Ovary (tissue), 9 donors: Measurements from ENCODE around the gene LRP1B. TPM values are rescaled to one million over a fixed set of nuclear protein-coding genes. Genes with fewer than 3 reads are reported as not detected.

ENCODE experiments used
- DNase-seq, 5 donors: peaks; one replicate each; pipeline ENCODE4 v3.0.0-alpha.2; 2019 to 2020
- H3K27ac ChIP-seq, 2 donors: fragments of 200-600 bp; one replicate each; pipeline versions ENCODE4 v1.5.1 to v1.8.0; 2019 to 2022
- H3K27me3 ChIP-seq: fragments of 200-600 bp; one replicate; pipeline ENCODE4 v1.8.0; 2022
- H3K36me3 ChIP-seq: fragments of 200-600 bp; sonication (generic); one replicate; pipeline ENCODE4 v1.5.1; 2019
- H3K4me1 ChIP-seq: one replicate; pipeline ENCODE4 v1.8.1; 2013; ENCODE audit warnings: mild to moderate bottlenecking, moderate library complexity; ENCODE audit not compliant: insufficient read depth
- H3K4me3 ChIP-seq: fragments of 200-600 bp; sonication (generic); one replicate; pipeline ENCODE4 v1.5.1; 2017
- H3K9me3 ChIP-seq, 2 donors: fragments of 200-600 bp in 1 of 2; sonication (generic) in 1 of 2; one replicate each; pipeline versions ENCODE4 v1.5.1 to v1.8.1; 2013 to 2019; ENCODE audit warnings: mild to moderate bottlenecking in 1 of 2, moderate library complexity in 1 of 2
- EP300 ChIP-seq: sonication (generic); formaldehyde crosslinking; IDR thresholded peaks from one replicate; pipeline ENCODE4 v1.6.1; 2017; ENCODE audit warnings: antibody characterized with exemption
- POLR2A ChIP-seq: fragments of 450-650 bp; IDR thresholded peaks from one replicate; pipeline ENCODE4 v1.6.1; 2017; ENCODE audit warnings: antibody characterized with exemption, mild to moderate bottlenecking, moderate library complexity
- WGBS, 3 donors: extraction: QIAGEN DNeasy Blood & Tissue Kit in 1 of 3; methylation state at CpG; one replicate each; pipeline versions ENCODE4 v1.1.5 to v1.1.7; 2013 to 2017; 5-methylcytosine and 5-hydroxymethylcytosine counted together
- intact Hi-C, 4 donors: fragments of 100-400 bp; cut with DNase I; formaldehyde crosslinking; loops; one replicate each; pipeline versions ENCODE4 v1.11.0 to v1.15.1; 2022 to 2023
- polyA plus RNA-seq, 2 donors: library from polyadenylated mRNA; stranded (reverse); fragments of 200-250 nt in 1 of 2; fragments of 350-450 nt in 1 of 2; fragmentation: Illumina TruSeq in 1 of 2; extraction: RNeasy Lipid Tissue Mini Kit (QIAGEN cat#74804) in 1 of 2; gene quantifications; one replicate each; pipeline ENCODE4 v1.2.3, GENCODE V29; 2013 to 2014
- total RNA-seq, 7 donors: library from RNA; depleted of rRNA in 2 of 7; stranded (reverse); fragments of >200 nt in 2 of 7; fragmentation: NEBNext Ultra II Directional in 3 of 7; extraction: Animal tissue kit (Norgen Biotek cat#: 25700) in 3 of 7; gene quantifications; one replicate each; pipeline versions ENCODE4 v1.1.0 to v1.2.4, GENCODE V29; 2016 to 2023
- TF ChIP-seq, protein P1 (sequence below), 3 donors: fragments of 450-650 bp in 2 of 3; fragments of 200-600 bp in 1 of 3; IDR thresholded peaks; one replicate each; pipeline versions ENCODE4 v1.5.1 to v1.8.0; 2016 to 2022; ENCODE audit warnings: antibody characterized with exemption in 3 of 3, mild to moderate bottlenecking in 1 of 3
- donor health status: DM: no; HTN: no; CAD: no; lungs with moderate emphysema.
- donor health status: DM: no; HTN: no; CAD: no.
- donor health status: Bipolar disorder and iron deficiency.
- donor health status: DM: yes; HTN: yes; CAD: no.
- donor health status: DM: no; HTN: no; CAD: no.
- donor health status: DM: yes; HTN: yes; CAD: no.

LRP1B gene
- total and polyA plus RNA-seq, 9 donors = 0.08 to 2.6 (median 0.37) TPM

DNA sequence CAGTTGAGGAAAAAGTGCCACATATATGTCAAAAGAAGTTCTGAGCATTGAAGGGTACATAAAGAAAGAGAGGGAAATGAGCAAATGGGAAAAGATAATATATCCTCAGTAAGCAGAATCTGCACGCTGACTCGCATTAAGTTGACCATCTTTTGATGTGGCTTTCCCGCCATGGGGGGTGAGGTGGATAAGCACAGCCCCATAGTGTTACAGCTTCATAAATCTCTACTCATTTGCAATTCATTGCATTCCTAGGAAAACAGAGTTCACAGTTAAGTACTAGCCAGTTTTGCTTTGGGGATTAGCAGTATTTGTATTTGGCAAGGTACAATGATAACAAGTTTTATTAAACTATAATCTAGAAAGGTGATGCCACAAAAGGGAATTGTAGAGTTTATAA is 814.2 kb downstream of the LRP1B start:
- H3K9me3 ChIP-seq = no peaks in the 10 kb centered on the region
- 86 to 91% (median 90%) methylated on average over 3 of the region's 3 CpGs for WGBS, 3 donors
- no peaks in the 10 kb centered on the region for H3K27me3 ChIP-seq
- DNase-seq = no peak
- intact Hi-C loops = no loop called here
- H3K27ac ChIP-seq = no peak overlapping the region
- H3K4me3 ChIP-seq = no peak overlapping the region
- TF ChIP-seq, protein P1, sequence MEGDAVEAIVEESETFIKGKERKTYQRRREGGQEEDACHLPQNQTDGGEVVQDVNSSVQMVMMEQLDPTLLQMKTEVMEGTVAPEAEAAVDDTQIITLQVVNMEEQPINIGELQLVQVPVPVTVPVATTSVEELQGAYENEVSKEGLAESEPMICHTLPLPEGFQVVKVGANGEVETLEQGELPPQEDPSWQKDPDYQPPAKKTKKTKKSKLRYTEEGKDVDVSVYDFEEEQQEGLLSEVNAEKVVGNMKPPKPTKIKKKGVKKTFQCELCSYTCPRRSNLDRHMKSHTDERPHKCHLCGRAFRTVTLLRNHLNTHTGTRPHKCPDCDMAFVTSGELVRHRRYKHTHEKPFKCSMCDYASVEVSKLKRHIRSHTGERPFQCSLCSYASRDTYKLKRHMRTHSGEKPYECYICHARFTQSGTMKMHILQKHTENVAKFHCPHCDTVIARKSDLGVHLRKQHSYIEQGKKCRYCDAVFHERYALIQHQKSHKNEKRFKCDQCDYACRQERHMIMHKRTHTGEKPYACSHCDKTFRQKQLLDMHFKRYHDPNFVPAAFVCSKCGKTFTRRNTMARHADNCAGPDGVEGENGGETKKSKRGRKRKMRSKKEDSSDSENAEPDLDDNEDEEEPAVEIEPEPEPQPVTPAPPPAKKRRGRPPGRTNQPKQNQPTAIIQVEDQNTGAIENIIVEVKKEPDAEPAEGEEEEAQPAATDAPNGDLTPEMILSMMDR (IDR thresholded peaks at IDR 0.05) = no peak
- no peak for TF ChIP-seq EP300
- no peak for TF ChIP-seq POLR2A
- no peaks in the 10 kb centered on the region for H3K4me1 ChIP-seq
- no peaks in the 10 kb centered on the region for H3K36me3 ChIP-seq

DNA sequence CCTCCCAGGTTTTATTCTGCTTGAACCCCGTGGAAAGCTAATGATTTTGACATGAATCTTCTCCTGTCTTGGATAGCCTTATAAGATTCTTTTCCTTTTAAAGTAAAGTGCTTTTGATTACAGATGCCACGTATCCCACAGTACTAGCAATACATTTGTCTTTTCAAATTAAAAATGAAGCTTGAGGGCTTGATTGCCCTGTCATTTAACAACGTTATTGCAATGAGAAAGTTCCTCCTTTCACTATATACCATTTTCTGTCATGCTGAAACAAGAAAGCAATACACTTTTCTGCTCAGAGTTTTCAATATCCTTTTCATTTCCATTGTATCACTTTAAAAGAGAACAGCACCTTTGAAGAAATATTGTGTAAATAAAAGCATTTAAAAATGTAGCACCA is 814.7 kb downstream of the LRP1B start:
- no peak for TF ChIP-seq EP300
- no peak for TF ChIP-seq POLR2A
- TF ChIP-seq, protein P1 (IDR thresholded peaks at IDR 0.05) = no peak
- no peaks in the 10 kb centered on the region for H3K4me1 ChIP-seq
- no peak overlapping the region for H3K4me3 ChIP-seq
- no peak overlapping the region for H3K27ac ChIP-seq
- DNase-seq = no peak
- 71 to 81% (median 80%) methylated on average over 3 of the region's 3 CpGs for WGBS, 3 donors
- H3K27me3 ChIP-seq = no peaks in the 10 kb centered on the region
- H3K36me3 ChIP-seq = no peaks in the 10 kb centered on the region
- intact Hi-C loops = no loop called here
- no peaks in the 10 kb centered on the region for H3K9me3 ChIP-seq

DNA sequence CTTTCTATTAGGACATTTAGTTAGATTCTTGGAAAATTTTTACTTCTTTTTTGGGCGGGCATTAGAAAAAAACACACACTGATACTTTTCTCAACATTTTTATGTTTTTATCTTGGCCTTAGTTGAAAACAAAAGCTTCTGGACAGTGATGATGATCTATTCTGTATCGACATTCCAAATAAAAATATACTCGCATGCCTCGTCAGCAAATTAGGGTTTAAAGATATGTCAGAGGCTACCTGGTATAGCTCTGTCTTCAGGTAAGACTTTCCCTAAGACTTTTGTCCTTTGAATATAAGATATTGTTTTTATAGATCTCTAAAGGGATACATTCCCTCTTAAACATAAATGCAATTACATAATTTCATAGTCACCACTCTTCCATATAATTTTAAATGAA is 816.8 kb downstream of the LRP1B start:
- no peaks in the 10 kb centered on the region for H3K27me3 ChIP-seq
- H3K9me3 ChIP-seq = no peaks in the 10 kb centered on the region
- no peaks in the 10 kb centered on the region for H3K36me3 ChIP-seq
- intact Hi-C loops = no loop called here
- TF ChIP-seq, protein P1 (IDR thresholded peaks at IDR 0.05) = no peak
- TF ChIP-seq EP300 (no peak), POLR2A (no peak)
- no peak for DNase-seq
- H3K27ac ChIP-seq = no peak overlapping the region
- H3K4me3 ChIP-seq = no peak overlapping the region
- 88 to 96% (median 92%) methylated on average over 4 of the region's 4 CpGs for WGBS, 3 donors
- no peaks in the 10 kb centered on the region for H3K4me1 ChIP-seq

DNA sequence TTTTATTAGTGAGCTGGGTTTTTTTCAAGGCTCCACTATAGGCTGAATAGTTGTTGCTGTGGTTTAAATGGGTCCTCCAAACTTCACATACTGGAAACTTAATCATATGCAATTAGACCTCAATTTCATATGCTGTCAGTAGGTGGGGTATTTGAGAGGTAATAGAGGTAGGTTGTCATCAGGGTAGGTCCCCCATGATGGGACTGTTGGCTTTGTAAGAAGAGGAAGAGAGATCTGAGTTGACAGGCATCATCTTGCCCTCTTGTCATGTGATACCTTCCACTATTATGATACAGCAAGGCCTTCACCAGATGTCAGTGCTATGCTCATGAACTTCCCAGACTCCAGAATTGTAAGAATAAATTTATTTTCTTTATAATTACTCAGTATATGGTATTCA is 819.4 kb downstream of the LRP1B start:
- intact Hi-C loops = no loop called here
- Histone ChIP-seq H3K4me3 (no peak overlapping the region), H3K27ac (no peak overlapping the region), H3K4me1 (no peaks in the 10 kb centered on the region), H3K27me3 (no peaks in the 10 kb centered on the region), H3K36me3 (no peaks in the 10 kb centered on the region), H3K9me3 (no peaks in the 10 kb centered on the region)
- TF ChIP-seq, protein P1 (IDR thresholded peaks at IDR 0.05) = no peak
- TF ChIP-seq POLR2A (no peak), EP300 (no peak)
- DNase-seq = no peak

DNA sequence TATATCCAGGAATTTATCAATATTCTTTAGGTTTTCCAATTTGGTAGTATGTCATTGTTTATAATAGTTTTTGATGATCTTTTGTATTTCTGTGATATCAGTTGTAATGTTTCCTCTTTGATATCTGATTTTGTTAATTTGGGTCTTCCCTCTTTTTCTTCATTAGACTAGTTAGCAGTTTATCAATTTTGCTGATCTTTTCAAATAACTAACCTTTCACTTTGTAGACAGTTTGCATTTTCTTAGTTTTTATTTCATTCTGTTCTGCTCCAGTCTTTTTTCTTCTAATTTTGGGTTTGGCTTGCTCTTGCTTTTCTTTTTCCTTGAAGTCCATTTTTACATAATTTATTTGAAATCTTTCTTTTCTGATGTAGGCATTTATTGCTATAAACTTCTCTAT is 824.4 kb downstream of the LRP1B start:
- no peaks in the 10 kb centered on the region for H3K4me1 ChIP-seq
- H3K27ac ChIP-seq = no peak overlapping the region
- H3K36me3 ChIP-seq = no peaks in the 10 kb centered on the region
- DNase-seq = no peak
- intact Hi-C loops = no loop called here
- H3K4me3 ChIP-seq = no peak overlapping the region
- H3K9me3 ChIP-seq = no peaks in the 10 kb centered on the region
- no peaks in the 10 kb centered on the region for H3K27me3 ChIP-seq
- TF ChIP-seq, protein P1 (IDR thresholded peaks at IDR 0.05) = no peak
- no peak for TF ChIP-seq EP300
